Testis (tissue), 3 donors: ENCODE results near the gene SIN3B. TPM values are rescaled to one million over a fixed set of nuclear protein-coding genes. Genes with fewer than 3 reads are reported as not detected.

ENCODE experiments used
- DNase-seq: peaks from one replicate; pipeline ENCODE4 v3.0.0-alpha.2; 2019
- H3K27ac ChIP-seq, 2 donors: fragments of 200-600 bp; sonication (generic); one replicate each; pipeline ENCODE4 v1.5.1; 2019
- H3K27me3 ChIP-seq: fragments of 200-600 bp; sonication (generic); one replicate; pipeline ENCODE4 v1.5.1; 2019
- H3K36me3 ChIP-seq: fragments of 200-600 bp; sonication (generic); one replicate; pipeline ENCODE4 v1.5.1; 2017; ENCODE audit warnings: low read depth; ENCODE audit errors: missing control alignments
- H3K4me1 ChIP-seq: fragments of 200-600 bp; sonication (generic); one replicate; pipeline ENCODE4 v1.5.1; 2019
- H3K4me3 ChIP-seq, 2 donors: fragments of 200-600 bp; sonication (generic); one replicate each; pipeline ENCODE4 v1.5.1; 2017 to 2019
- H3K9me3 ChIP-seq: fragments of 200-600 bp; sonication (generic); one replicate; pipeline ENCODE4 v1.5.1; 2017
- POLR2A ChIP-seq: fragments of 450-650 bp; IDR thresholded peaks from one replicate; pipeline ENCODE4 v1.6.1; 2017; ENCODE audit warnings: antibody characterized with exemption, mild to moderate bottlenecking, moderate library complexity
- WGBS, 2 donors: methylation state at CpG; one replicate each; pipeline ENCODE4 v1.1.5; 2018; 5-methylcytosine and 5-hydroxymethylcytosine counted together
- intact Hi-C: fragments of 100-400 bp; cut with DNase I; formaldehyde crosslinking; loops from one replicate; pipeline ENCODE4 v1.15.1; 2023; ENCODE audit warnings: low total_unique reads
- polyA plus RNA-seq: library from polyadenylated mRNA; stranded (reverse); fragments of 350-450 nt; fragmentation: Illumina TruSeq; extraction: RNeasy Lipid Tissue Mini Kit (QIAGEN cat#74804); gene quantifications from one replicate; pipeline ENCODE4 v1.2.3, GENCODE V29; 2014; ENCODE audit warnings: low read depth, low replicate concordance; ENCODE audit not compliant: insufficient read depth
- total RNA-seq, 2 donors: library from RNA; depleted of rRNA; stranded (reverse); fragments of >200 nt; gene quantifications; one replicate each; pipeline ENCODE4 v1.2.3, GENCODE V29; 2016
- TF ChIP-seq, protein P1 (sequence below), 3 experiments: fragments of 450-650 bp in 2 of 3; fragments of 200-600 bp in 1 of 3; sonication (generic) in 1 of 3; IDR thresholded peaks; one replicate each; pipeline ENCODE4 v1.5.1; 2016 to 2019; ENCODE audit warnings: antibody characterized with exemption in 3 of 3, mild to moderate bottlenecking in 2 of 3, moderate library complexity in 1 of 3

Gene SIN3B
- total and polyA plus RNA-seq, 3 donors from 2014 or later, result 70.6 to 283 (median 231) TPM

DNA sequence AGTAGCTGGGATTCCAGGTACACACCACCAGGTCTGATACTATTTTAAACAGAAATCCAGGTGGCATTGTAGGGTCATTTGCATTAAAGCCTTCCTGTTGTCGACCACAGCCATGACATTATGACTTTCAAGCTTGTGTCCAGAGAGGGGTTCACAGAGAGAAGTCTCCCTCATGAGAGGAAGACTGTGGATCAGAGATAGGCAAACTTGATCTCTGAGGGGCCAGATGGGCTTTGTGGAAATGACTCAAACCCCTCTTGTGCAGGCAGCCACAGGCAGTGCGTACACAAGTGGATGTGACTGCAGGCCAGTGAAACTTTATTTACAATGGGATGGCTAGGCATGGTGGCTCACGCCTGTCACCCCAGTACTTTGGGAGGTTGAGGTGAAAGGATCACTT is 31.8 kb downstream of the SIN3B start:
- Histone ChIP-seq H3K4me1 (peaks cover 3% of the 10 kb centered on the region), H3K9me3 (no peaks in the 10 kb centered on the region), H3K36me3 (no peaks in the 10 kb centered on the region), H3K4me3 (no peak overlapping the region), H3K27ac (no peak overlapping the region), H3K27me3 (no peaks in the 10 kb centered on the region)
- 92 to 94% methylated on average over 3 of the region's 3 CpGs for WGBS, 2 donors
- DNase-seq, result no peak
- intact Hi-C loops, result no loop called here
- no peak for TF ChIP-seq POLR2A
- TF ChIP-seq, protein P1, sequence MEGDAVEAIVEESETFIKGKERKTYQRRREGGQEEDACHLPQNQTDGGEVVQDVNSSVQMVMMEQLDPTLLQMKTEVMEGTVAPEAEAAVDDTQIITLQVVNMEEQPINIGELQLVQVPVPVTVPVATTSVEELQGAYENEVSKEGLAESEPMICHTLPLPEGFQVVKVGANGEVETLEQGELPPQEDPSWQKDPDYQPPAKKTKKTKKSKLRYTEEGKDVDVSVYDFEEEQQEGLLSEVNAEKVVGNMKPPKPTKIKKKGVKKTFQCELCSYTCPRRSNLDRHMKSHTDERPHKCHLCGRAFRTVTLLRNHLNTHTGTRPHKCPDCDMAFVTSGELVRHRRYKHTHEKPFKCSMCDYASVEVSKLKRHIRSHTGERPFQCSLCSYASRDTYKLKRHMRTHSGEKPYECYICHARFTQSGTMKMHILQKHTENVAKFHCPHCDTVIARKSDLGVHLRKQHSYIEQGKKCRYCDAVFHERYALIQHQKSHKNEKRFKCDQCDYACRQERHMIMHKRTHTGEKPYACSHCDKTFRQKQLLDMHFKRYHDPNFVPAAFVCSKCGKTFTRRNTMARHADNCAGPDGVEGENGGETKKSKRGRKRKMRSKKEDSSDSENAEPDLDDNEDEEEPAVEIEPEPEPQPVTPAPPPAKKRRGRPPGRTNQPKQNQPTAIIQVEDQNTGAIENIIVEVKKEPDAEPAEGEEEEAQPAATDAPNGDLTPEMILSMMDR (IDR thresholded peaks at IDR 0.05), result no peak

- H3K36me3 ChIP-seq, result no peaks in the 10 kb centered on the region
- no peak for DNase-seq
- H3K4me3 ChIP-seq, result no peak overlapping the region
- H3K9me3 ChIP-seq, result no peaks in the 10 kb centered on the region
- WGBS, 2 donors, result 85 to 91% methylated on average over 5 of the region's 5 CpGs
- intact Hi-C loops, result no loop called here
- no peak overlapping the region for H3K27ac ChIP-seq
- TF ChIP-seq, protein P1 (IDR thresholded peaks at IDR 0.05), result no peak
- no peak for TF ChIP-seq POLR2A
- H3K27me3 ChIP-seq, result no peaks in the 10 kb centered on the region
- peaks cover 9% of the 10 kb centered on the region for H3K4me1 ChIP-seq
Observed at GRCh38 chr19:16861834-16862233, 32.6 kb downstream of the SIN3B start.

DNA sequence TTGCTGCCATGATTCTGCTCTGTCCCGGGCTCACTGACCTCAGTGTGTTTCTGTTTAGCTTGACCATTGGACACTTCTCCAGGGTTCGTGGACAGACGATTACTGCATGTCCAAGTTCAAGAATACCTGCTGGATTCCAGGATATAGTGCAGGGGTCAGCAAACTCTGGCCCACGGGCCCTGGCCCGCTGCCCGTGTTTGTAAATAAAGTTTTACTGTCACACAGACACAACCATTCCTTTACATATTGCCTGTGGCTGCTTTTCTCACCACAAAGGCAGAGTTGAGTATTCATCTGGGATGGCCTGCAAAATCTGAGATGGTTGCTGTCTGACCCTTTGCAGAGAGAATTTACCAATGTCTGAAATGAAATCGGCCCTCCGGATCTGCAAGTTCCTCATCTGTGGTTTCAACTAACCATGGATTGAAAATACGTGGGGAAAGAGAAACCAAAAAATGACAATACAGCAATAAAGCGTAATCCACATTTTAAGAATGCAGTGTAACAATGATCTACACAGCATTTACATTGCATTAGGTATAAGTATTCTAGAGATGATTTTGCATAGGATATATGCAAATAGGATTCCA is 33.7 kb downstream of the SIN3B start:
- Histone ChIP-seq H3K36me3 (no peaks in the 10 kb centered on the region), H3K27me3 (no peaks in the 10 kb centered on the region), H3K27ac (no peak overlapping the region), H3K9me3 (no peaks in the 10 kb centered on the region), H3K4me3 (no peak overlapping the region), H3K4me1 (peaks cover 19% of the 10 kb centered on the region)
- no peak for DNase-seq
- TF ChIP-seq, protein P1 (IDR thresholded peaks at IDR 0.05), result no peak
- no peak for TF ChIP-seq POLR2A
- 88 to 93% methylated on average over 10 of the region's 10 CpGs for WGBS, 2 donors
- intact Hi-C loops, result no loop called here

GRCh38 chr19:16867211-16867610 is 38.0 kb downstream of the SIN3B start:
- intact Hi-C loops, result no loop called here
- peak overlapping the region in 1 of 2 donors; percentile 36 for H3K27ac ChIP-seq
- H3K4me1 ChIP-seq, result peaks cover 19% of the 10 kb centered on the region
- no peaks in the 10 kb centered on the region for H3K9me3 ChIP-seq
- TF ChIP-seq, protein P1 (IDR thresholded peaks at IDR 0.05), result no peak
- TF ChIP-seq POLR2A, result no peak
- no peak overlapping the region for H3K4me3 ChIP-seq
- DNase-seq, result peak; percentile 89
- H3K36me3 ChIP-seq, result no peaks in the 10 kb centered on the region
- no peaks in the 10 kb centered on the region for H3K27me3 ChIP-seq
- WGBS, 2 donors, result 69 to 70% methylated on average over 7 of the region's 10 CpGs
